GM18499 (cell line): ENCODE measurements around the gene NKAIN1.
"Not testable (repeated sequence)": the region's sequence is repeated elsewhere in the genome, so short reads cannot be mapped to it uniquely, and the experiment has no call there.

Experiments used
- ATAC-seq: cut with Tn5 transposase; IDR thresholded peaks from one replicate; pipeline ENCODE4 v1.9.1; 2021; ENCODE audit warnings: moderate number of reproducible peaks; ENCODE audit not compliant: insufficient read depth, unreplicated experiment

The NKAIN1 gene

DNA sequence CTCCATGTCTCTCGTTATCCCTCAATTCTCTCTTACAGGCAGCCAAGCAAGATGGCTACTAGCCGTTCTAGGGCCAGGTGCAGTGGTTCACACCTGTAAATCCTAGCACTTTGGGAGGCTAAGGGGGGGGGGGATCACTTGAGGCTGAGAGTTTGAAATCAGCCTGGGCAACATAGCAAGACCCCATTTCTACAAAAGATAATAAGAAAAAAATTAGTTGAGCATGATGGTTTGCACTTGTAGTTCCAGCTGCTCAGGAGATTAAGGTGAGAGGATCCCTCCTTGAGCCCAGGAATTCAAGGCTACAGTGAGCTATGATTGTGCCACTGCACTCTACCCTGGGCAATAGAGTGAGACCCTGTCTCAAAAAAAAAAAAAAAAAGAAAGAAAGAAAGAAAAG, 80.4 kb downstream of the NKAIN1 start:
- ATAC-seq, result no peak

DNA sequence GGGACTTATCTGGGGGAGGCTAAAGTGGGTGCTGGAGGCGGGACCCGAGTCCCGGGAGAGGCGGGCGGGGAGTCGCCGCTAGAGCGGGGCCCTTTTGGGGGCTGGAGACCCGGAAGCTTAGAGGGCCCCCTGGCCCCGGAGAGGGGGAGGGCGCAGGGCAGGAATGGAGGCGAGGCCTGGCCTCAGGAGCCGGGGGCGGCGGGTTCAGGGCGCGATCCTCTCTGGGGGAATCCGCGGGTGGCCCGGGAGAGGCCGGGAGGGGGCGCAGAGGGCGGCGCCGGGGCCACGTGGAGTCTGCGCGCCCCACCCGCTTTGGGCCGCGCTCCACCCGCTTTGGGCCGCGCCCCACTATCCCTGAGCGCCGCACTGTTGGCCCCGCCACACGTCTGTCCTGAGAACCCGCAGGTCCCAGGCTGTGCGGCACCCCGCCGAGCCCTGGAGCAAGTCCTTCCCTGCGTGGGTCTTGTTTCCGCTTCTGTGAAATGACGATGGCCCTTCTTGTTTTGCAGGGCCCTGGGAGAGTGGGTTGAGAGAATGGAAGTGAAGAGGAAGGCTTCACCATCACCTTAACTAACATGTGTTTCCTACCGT, 84.4 kb downstream of the NKAIN1 start:
- no peak for ATAC-seq

GRCh38 chr1:31154632-31155215, 85.0 kb downstream of the NKAIN1 start:
- ATAC-seq, result no peak

DNA sequence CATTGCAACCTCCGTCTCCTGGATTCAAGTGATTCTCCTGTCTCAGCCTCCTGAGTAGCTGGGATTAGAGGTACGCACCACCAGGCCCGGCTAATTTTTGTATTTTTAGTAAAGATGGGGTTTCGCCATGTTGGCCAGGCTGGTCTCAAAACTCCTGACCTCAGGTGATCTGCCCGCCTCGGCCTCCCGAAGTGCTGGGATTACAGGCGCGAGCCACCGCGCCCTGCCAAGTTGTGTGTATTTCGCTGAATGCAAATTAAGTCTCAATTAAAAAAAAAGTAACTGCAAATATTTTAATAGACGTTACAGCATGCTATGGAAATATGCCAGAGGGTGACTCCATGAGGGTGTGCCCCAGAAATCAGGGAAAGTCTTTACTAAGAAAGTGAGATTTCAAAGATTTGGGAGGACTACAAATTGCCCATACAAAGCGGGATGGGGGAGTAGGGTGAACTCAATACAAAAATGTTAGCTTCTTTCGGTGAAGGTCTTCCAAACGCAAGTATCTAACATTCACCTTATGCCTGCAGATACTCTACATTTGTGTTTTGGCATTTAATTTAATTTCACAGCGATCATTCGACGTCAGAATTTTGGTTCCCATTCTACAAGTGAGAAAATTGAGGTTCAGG, 85.6 kb downstream of the NKAIN1 start:
- ATAC-seq, result no peak

GRCh38 chr1:31153423-31153822, 86.3 kb downstream of the NKAIN1 start:
- no peak for ATAC-seq

- ATAC-seq, result no peak
These were observed 87.4 kb downstream of the NKAIN1 start for GRCh38 chr1:31152181-31152795.

DNA sequence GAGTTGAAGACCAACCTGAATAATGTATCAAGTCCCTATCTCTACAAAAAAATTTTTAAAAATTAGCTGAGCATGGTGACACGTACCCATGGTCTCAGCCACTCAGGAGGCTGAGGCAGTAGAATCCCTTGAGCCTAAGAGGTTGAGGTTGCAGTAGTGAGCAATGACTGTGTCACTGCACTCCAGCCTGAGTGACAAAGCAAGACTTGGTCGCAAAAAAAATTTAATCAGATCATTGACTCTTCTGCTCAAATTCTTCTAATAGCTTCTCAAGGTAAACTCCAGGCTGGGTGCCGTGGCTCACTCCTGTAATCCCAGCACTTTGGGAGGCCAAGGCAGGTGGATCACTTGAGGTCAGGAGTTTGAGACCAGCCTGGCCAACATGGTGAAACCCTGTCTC, 88.3 kb downstream of the NKAIN1 start:
- ATAC-seq, result no peak

DNA sequence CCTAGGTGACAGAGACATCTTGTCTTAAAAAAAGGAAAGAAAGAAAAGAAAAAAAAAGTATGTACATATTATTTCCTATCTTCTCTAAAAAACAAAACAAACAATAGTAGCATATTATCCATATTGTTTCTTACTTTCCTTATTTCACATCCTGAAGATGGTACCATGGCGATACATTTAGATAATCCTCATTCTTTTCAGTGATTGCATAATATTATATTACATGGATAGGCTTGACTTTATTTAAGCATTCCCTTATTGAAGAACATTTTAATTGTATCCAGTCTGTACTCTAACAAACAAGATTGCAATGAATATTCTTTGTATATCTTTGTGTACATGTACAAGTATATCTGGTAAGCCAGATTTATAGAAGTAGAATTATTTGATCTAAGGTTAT, 91.3 kb downstream of the NKAIN1 start:
- ATAC-seq, result no peak

DNA sequence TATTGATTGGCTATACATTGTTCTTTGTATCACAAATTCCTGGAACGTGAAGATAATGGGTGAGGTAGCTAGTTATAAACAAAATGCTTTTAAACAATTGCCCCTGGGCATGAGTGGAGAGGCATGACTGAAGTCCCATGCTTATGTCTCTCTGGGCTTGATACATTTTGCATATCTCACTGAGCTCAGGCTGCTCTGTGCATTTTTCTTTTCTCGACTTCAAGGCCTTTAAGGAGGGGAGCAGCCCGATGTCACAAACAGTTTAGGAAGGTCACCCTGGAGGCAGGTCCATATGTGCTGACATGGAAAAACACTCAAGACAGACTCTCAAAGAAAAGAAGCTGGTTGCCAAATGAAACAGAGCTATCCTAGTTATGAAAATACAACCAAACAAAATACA, 94.0 kb downstream of the NKAIN1 start:
- ATAC-seq, result no peak

DNA sequence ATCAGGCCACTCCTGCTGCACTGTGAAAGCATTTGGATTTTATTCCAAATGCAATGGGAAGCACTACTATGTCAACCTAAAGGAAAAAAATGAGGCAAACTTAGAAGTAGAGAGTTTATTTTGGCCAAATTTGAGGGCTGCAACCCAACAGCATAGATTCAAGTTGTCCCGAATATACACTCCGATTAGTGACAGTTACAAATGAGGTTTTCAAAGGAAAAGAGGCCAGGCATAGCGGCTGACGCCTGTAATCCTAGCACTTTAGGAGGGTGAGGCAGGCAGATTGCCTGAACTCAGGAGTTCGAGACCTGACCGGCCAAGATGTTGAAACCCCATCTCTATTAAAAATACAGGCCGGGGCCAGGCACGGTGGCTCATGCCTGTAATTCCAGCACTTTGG, 95.2 kb downstream of the NKAIN1 start:
- no peak for ATAC-seq

- no peak for ATAC-seq
These were observed 96.2 kb downstream of the NKAIN1 start for GRCh38 chr1:31143455-31143854.

- ATAC-seq, result no peak
These were observed 97.3 kb downstream of the NKAIN1 start for GRCh38 chr1:31142406-31142805.

GRCh38 chr1:31140299-31140698, 99.4 kb downstream of the NKAIN1 start:
- no peak for ATAC-seq

DNA sequence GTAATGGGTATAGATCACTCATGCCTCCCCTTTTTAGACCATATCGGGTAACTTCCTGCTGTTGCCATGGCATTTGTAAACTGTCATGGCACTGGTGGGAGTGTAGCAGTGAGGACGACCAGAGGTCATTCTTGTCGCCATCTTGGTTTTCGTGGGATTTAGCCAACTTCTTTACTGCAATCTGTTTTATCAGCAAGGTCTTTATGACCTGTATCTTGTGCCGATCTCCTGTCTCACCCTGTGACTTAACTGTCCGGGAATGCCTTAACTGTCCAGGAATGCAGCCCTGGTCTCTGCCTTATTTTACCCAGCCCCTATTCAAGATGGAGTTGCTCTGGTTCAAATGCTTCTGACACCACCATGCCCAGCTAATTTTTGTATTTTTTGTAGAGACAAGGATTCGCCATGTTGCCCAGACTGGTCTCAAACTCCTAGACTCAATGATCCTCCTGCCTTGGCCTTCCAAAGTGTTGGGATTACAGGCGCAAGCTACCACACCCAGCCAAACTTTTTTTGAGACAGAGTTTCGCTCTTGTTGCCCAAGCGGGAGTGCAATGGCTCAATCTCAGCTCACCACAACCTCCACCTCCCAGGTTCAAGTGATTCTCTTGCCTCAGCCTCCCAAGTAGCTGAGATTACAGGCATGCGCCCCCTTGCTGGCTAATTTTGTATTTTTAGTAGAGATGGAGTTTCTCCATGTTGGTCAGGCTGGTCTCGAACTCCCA, 100.7 kb downstream of the NKAIN1 start:
- not testable (repeated sequence) for ATAC-seq

- ATAC-seq, result not testable (repeated sequence)
These were observed 101.8 kb downstream of the NKAIN1 start for GRCh38 chr1:31137873-31138272.

GRCh38 chr1:31135973-31136600, 103.6 kb downstream of the NKAIN1 start:
- no peak for ATAC-seq

GRCh38 chr1:31133368-31133767, 106.3 kb downstream of the NKAIN1 start:
- no peak for ATAC-seq
